ELF-1 (cell line): ENCODE measurements around the gene GREB1L.

Experiments used
- DNase-seq: peaks from one replicate; pipeline ENCODE4 v3.0.0-alpha.2; 2016; ENCODE audit warnings: low read depth, low spot score

GREB1L gene

GRCh38 chr18:21449367-21450290 lies 207.6 kb downstream of the GREB1L start:
- DNase-seq = no peak

- DNase-seq = no peak
These were observed 208.5 kb downstream of the GREB1L start for GRCh38 chr18:21450503-21450902.

GRCh38 chr18:21450913-21451312 lies 208.9 kb downstream of the GREB1L start:
- DNase-seq = no peak

- DNase-seq = no peak
These were observed 209.8 kb downstream of the GREB1L start for GRCh38 chr18:21451851-21452250.

GRCh38 chr18:21452276-21452780 lies 210.3 kb downstream of the GREB1L start:
- DNase-seq = peak; percentile 17

GRCh38 chr18:21452796-21453510 lies 210.9 kb downstream of the GREB1L start:
- DNase-seq = no peak

GRCh38 chr18:21453511-21453901 lies 211.5 kb downstream of the GREB1L start:
- DNase-seq = no peak

- no peak for DNase-seq
These were observed 212.7 kb downstream of the GREB1L start for GRCh38 chr18:21454725-21455124.

GRCh38 chr18:21456428-21457178 lies 214.6 kb downstream of the GREB1L start:
- no peak for DNase-seq

GRCh38 chr18:21457179-21457535 lies 215.1 kb downstream of the GREB1L start:
- DNase-seq = no peak

- no peak for DNase-seq
These were observed 216.3 kb downstream of the GREB1L start for GRCh38 chr18:21458310-21458709.

GRCh38 chr18:21458788-21459187 lies 216.8 kb downstream of the GREB1L start:
- DNase-seq = no peak

- DNase-seq = no peak
These were observed 217.8 kb downstream of the GREB1L start for GRCh38 chr18:21459706-21460286.

GRCh38 chr18:21461460-21461859 lies 219.4 kb downstream of the GREB1L start:
- DNase-seq = no peak

GRCh38 chr18:21463718-21464117 lies 221.7 kb downstream of the GREB1L start:
- no peak for DNase-seq

- no peak for DNase-seq
These were observed 226.6 kb downstream of the GREB1L start for GRCh38 chr18:21468514-21469164.

- no peak for DNase-seq
These were observed 230.7 kb downstream of the GREB1L start for GRCh38 chr18:21472741-21473140.

GRCh38 chr18:21474621-21475020 lies 232.6 kb downstream of the GREB1L start:
- no peak for DNase-seq

- DNase-seq = no peak
These were observed 237.7 kb downstream of the GREB1L start for GRCh38 chr18:21479721-21480120.

GRCh38 chr18:21481739-21482138 lies 239.7 kb downstream of the GREB1L start:
- no peak for DNase-seq

GRCh38 chr18:21483051-21483450 lies 241.0 kb downstream of the GREB1L start:
- no peak for DNase-seq
